Measurements from ENCODE around the gene TMEM62. TPM values are rescaled to one million over a fixed set of nuclear protein-coding genes. Genes with fewer than 3 reads are reported as not detected.

Gene TMEM62
- total and polyA plus RNA-seq, 9 of the 15 experiments (the other 6 are each of a cell fraction or from before 2014, with no cell fraction given): 4.4 to 16.6 (median 11.1) TPM

DNA sequence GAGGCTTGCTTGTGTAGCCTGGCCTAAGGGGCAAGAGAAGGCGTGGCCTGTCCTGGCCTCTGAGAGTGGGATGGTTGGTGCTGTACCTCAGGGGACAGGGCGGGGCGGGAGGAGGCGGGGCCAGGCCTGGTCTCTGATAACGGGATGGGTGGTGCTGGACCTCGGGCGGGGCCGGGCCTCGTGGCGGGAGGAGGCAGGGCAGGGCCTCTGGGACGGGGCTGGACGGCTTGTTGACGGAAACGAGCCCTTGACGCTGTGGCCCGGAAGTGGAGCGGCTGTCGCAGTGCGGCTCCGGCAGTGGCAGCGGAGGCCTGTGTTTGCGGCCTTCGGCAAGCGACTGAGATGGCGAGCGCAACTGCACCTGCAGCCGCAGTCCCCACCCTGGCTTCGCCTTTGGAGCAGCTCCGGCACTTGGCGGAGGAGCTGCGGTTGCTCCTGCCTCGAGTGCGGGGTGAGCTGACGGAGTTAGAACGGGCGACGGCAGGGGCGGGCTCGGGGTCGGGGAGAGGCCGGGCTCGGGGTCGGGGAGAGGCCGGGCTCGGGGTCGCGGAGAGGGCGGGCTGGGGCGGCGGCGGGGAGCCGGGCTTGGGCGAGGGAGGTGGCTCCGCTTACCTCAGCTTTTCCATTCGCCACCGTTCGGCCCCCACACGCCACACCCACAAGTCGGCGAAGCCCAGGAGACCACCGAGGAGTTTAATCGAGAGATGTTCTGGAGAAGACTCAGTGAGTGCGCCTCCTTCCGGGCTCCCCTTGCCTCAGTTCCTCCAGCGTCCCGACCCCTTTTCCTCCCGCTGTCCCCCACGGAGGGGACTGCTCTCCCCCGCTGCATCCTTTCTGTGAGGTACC is 52.0 kb downstream of the TMEM62 start, which contains the start of gene CCNDBP1 (continued):
- no peak for TF ChIP-seq PRMT5 (CRISPR knock-in tag; IDR thresholded peaks at IDR 0.05)
- no peak for TF ChIP-seq BRD9 (IDR thresholded peaks at IDR 0.05; ENCODE audit: low read depth, partially characterized antibody)
- TF ChIP-seq, protein P1, sequence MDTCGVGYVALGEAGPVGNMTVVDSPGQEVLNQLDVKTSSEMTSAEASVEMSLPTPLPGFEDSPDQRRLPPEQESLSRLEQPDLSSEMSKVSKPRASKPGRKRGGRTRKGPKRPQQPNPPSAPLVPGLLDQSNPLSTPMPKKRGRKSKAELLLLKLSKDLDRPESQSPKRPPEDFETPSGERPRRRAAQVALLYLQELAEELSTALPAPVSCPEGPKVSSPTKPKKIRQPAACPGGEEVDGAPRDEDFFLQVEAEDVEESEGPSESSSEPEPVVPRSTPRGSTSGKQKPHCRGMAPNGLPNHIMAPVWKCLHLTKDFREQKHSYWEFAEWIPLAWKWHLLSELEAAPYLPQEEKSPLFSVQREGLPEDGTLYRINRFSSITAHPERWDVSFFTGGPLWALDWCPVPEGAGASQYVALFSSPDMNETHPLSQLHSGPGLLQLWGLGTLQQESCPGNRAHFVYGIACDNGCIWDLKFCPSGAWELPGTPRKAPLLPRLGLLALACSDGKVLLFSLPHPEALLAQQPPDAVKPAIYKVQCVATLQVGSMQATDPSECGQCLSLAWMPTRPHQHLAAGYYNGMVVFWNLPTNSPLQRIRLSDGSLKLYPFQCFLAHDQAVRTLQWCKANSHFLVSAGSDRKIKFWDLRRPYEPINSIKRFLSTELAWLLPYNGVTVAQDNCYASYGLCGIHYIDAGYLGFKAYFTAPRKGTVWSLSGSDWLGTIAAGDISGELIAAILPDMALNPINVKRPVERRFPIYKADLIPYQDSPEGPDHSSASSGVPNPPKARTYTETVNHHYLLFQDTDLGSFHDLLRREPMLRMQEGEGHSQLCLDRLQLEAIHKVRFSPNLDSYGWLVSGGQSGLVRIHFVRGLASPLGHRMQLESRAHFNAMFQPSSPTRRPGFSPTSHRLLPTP (IDR thresholded peaks at IDR 0.05; ENCODE audit: borderline replicate concordance, extremely low read depth, insufficient read length): no peak
- peak; percentile 85 for TF ChIP-seq FIP1L1 (IDR thresholded peaks at IDR 0.05; ENCODE audit: low read depth, low read length, poor library complexity, severe bottlenecking)
- TF ChIP-seq STAG1 (CRISPR knock-in tag; IDR thresholded peaks at IDR 0.05; ENCODE audit: borderline replicate concordance): no peak
- TF ChIP-seq, protein P2, sequence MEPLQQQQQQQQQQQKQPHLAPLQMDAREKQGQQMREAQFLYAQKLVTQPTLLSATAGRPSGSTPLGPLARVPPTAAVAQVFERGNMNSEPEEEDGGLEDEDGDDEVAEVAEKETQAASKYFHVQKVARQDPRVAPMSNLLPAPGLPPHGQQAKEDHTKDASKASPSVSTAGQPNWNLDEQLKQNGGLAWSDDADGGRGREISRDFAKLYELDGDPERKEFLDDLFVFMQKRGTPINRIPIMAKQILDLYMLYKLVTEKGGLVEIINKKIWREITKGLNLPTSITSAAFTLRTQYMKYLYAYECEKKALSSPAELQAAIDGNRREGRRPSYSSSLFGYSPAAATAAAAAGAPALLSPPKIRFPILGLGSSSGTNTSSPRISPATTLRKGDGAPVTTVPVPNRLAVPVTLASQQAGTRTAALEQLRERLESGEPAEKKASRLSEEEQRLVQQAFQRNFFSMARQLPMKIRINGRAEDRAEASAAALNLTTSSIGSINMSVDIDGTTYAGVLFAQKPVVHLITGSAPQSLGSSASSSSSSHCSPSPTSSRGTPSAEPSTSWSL (CRISPR knock-in tag; IDR thresholded peaks at IDR 0.05; ENCODE audit: borderline replicate concordance): no peak
- 0 out of 4 replicates have a peak, but pooled peaks of 1 of the 2 experiments have one; percentile 6 for TF ChIP-seq RAD21 (CRISPR knock-in tag; conservative IDR thresholded peaks at IDR 0.05 in 1 of 2, IDR thresholded peaks at IDR 0.05 in 1 of 2)
- TF ChIP-seq NFIC (IDR thresholded peaks at IDR 0.05): peak; percentile 50
- no peak for TF ChIP-seq SNRNP70 (optimal IDR thresholded peaks at IDR 0.05; ENCODE audit: low read depth, low read length)
- no peak for TF ChIP-seq DACH1 (IDR thresholded peaks at IDR 0.05; ENCODE audit: partially characterized antibody)
- TF ChIP-seq, protein P3, sequence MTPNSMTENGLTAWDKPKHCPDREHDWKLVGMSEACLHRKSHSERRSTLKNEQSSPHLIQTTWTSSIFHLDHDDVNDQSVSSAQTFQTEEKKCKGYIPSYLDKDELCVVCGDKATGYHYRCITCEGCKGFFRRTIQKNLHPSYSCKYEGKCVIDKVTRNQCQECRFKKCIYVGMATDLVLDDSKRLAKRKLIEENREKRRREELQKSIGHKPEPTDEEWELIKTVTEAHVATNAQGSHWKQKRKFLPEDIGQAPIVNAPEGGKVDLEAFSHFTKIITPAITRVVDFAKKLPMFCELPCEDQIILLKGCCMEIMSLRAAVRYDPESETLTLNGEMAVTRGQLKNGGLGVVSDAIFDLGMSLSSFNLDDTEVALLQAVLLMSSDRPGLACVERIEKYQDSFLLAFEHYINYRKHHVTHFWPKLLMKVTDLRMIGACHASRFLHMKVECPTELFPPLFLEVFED (CRISPR knock-in tag; conservative IDR thresholded peaks at IDR 0.05): 0 out of 2 replicates have a peak, but pooled peaks have one; percentile 47
- TF ChIP-seq, protein P4, sequence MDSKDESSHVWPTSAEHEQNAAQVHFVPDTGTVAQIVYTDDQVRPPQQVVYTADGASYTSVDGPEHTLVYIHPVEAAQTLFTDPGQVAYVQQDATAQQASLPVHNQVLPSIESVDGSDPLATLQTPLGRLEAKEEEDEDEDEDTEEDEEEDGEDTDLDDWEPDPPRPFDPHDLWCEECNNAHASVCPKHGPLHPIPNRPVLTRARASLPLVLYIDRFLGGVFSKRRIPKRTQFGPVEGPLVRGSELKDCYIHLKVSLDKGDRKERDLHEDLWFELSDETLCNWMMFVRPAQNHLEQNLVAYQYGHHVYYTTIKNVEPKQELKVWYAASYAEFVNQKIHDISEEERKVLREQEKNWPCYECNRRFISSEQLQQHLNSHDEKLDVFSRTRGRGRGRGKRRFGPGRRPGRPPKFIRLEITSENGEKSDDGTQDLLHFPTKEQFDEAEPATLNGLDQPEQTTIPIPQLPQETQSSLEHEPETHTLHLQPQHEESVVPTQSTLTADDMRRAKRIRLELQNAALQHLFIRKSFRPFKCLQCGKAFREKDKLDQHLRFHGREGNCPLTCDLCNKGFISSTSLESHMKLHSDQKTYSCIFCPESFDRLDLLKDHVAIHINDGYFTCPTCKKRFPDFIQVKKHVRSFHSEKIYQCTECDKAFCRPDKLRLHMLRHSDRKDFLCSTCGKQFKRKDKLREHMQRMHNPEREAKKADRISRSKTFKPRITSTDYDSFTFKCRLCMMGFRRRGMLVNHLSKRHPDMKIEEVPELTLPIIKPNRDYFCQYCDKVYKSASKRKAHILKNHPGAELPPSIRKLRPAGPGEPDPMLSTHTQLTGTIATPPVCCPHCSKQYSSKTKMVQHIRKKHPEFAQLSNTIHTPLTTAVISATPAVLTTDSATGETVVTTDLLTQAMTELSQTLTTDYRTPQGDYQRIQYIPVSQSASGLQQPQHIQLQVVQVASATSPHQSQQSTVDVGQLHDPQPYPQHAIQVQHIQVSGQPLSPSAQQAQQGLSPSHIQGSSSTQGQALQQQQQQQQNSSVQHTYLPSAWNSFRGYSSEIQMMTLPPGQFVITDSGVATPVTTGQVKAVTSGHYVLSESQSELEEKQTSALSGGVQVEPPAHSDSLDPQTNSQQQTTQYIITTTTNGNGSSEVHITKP (IDR thresholded peaks at IDR 0.05; ENCODE audit: partially characterized antibody): no peak
- peak; percentile 81 for TF ChIP-seq MAZ (CRISPR knock-in tag; conservative IDR thresholded peaks at IDR 0.05 in 1 of 2, IDR thresholded peaks at IDR 0.05 in 1 of 2)
- peak; percentile 98 for TF ChIP-seq PHF8 (IDR thresholded peaks at IDR 0.05; ENCODE audit: borderline replicate concordance, low read length)
- TF ChIP-seq THRAP3 (IDR thresholded peaks at IDR 0.05; ENCODE audit: borderline replicate concordance): no peak
- peak; percentile 80; the same call in 1 of the 2 replicates for TF ChIP-seq CBX1 (IDR thresholded peaks at IDR 0.05; ENCODE audit: low read depth)
- TF ChIP-seq ZNF24 (IDR thresholded peaks at IDR 0.05): no peak

All from K562 (cell line).